IMR-90 (cell line): ENCODE measurements around the gene TSEN54.

Experiments
- POLR2A ChIP-seq: IDR thresholded peaks from 2 replicates; pipeline ENCODE4 v1.6.1; 2012; ENCODE audit warnings: mild to moderate bottlenecking, low read depth, low read length
- TF ChIP-seq, protein P1 (sequence below): fragments of 150-350 bp; IDR thresholded peaks from 2 replicates; pipeline ENCODE4 v1.6.1; 2017; ENCODE audit warnings: mild to moderate bottlenecking, antibody characterized with exemption, low read length, low read depth

DNA sequence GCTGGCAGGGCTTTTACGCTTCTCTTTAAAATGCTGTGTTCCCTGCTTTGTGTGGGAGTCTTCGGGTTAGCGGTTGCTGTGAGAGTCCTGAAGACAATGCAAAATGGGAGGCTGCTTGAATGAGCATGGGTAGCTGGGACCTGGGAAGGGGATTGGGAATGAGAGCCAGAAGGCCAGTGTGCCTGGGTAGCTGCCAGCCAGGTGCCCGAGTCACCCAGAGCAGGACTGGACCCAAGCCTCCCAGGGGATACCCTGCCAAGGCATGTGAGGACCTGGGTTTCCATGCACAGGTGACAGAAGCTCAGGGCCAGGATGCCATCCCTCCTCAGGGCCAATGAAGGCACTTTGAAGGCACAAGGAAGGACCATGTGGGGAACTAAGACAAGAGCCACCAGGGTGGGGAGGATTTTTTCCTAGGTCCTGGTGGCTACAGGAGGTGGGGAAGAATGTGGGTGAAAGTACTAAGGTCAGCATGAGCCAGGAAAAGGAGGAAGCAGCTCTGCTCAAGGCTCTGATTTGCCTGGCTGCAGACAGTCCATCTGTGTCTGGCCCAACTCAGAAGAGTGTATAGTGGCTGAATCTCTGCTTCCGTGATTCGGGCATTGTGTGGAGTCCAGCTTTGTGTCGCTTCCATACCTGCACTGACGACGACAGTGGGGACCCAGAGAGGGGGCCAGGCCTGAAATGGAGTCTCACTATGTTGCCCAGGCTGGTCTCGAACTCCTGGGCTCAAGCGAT, 39.4 kb upstream of the TSEN54 start:
- TF ChIP-seq, protein P1, sequence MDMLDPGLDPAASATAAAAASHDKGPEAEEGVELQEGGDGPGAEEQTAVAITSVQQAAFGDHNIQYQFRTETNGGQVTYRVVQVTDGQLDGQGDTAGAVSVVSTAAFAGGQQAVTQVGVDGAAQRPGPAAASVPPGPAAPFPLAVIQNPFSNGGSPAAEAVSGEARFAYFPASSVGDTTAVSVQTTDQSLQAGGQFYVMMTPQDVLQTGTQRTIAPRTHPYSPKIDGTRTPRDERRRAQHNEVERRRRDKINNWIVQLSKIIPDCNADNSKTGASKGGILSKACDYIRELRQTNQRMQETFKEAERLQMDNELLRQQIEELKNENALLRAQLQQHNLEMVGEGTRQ = no peak
- no peak for TF ChIP-seq POLR2A
